T-helper 22 cell (primary cell): ENCODE data around the gene MYO15B.

Experiments used
- DNase-seq: peaks from one replicate; pipeline ENCODE4 v3.0.0-alpha.2; 2020; ENCODE audit warnings: low read depth

The MYO15B gene

GRCh38 chr17:75603123-75603522 lies 15.5 kb downstream of the MYO15B start:
- no peak for DNase-seq

GRCh38 chr17:75604034-75604695 lies 16.6 kb downstream of the MYO15B start:
- no peak for DNase-seq

- DNase-seq, result no peak
These were observed 18.2 kb downstream of the MYO15B start for GRCh38 chr17:75605790-75606189.

- DNase-seq, result no peak
These were observed 19.5 kb downstream of the MYO15B start for GRCh38 chr17:75607086-75607485.

- DNase-seq, result no peak
These were observed 22.7 kb downstream of the MYO15B start for GRCh38 chr17:75610103-75610984.

- DNase-seq, result no peak
These were observed 24.3 kb downstream of the MYO15B start for GRCh38 chr17:75611851-75612429.

- DNase-seq, result no peak
These were observed 25.5 kb downstream of the MYO15B start for GRCh38 chr17:75612906-75613626.

GRCh38 chr17:75614006-75614405 lies 26.4 kb downstream of the MYO15B start:
- no peak for DNase-seq

- no peak for DNase-seq
These were observed 27.1 kb downstream of the MYO15B start for GRCh38 chr17:75614556-75615270.

GRCh38 chr17:75615301-75615700 lies 27.7 kb downstream of the MYO15B start:
- DNase-seq, result no peak

GRCh38 chr17:75616521-75617122 lies 29.0 kb downstream of the MYO15B start:
- no peak for DNase-seq

- no peak for DNase-seq
These were observed 29.6 kb downstream of the MYO15B start for GRCh38 chr17:75617218-75617617.

- DNase-seq, result no peak
These were observed 30.1 kb downstream of the MYO15B start for GRCh38 chr17:75617675-75618074.

GRCh38 chr17:75619506-75620431 lies 32.2 kb downstream of the MYO15B start:
- DNase-seq, result no peak

- no peak for DNase-seq
These were observed 33.9 kb downstream of the MYO15B start for GRCh38 chr17:75621489-75621888.

GRCh38 chr17:75622076-75622475 lies 34.5 kb downstream of the MYO15B start:
- DNase-seq, result no peak

GRCh38 chr17:75622771-75623273 lies 35.2 kb downstream of the MYO15B start:
- DNase-seq, result no peak

- no peak for DNase-seq
These were observed 35.8 kb downstream of the MYO15B start for GRCh38 chr17:75623386-75623785.

GRCh38 chr17:75624021-75624420 lies 36.4 kb downstream of the MYO15B start:
- no peak for DNase-seq
